Esophagus (tissue), 2 donors: ENCODE measurements around the gene PDE1C. TPM values are rescaled to one million over a fixed set of nuclear protein-coding genes. Genes with fewer than 3 reads are reported as not detected.

ENCODE experiments used
- H3K27ac ChIP-seq, 2 donors: one replicate each; pipeline ENCODE4 v1.5.1; 2013; ENCODE audit warnings: low read depth in 2 of 2, mild to moderate bottlenecking in 2 of 2, inconsistent platforms in 1 of 2, low read length in 1 of 2, moderate library complexity in 1 of 2
- H3K27me3 ChIP-seq, 2 donors: one replicate each; pipeline ENCODE4 v1.6.1; 2013; ENCODE audit warnings: low read length in 2 of 2, control low read depth in 1 of 2, mild to moderate bottlenecking in 1 of 2; ENCODE audit not compliant: insufficient read depth in 2 of 2, control insufficient read depth in 1 of 2
- H3K36me3 ChIP-seq, 2 donors: one replicate each; pipeline ENCODE4 v1.6.1; 2013; ENCODE audit warnings: low read length in 1 of 2; ENCODE audit not compliant: control insufficient read depth in 2 of 2, insufficient read depth in 2 of 2
- H3K4me1 ChIP-seq, 2 donors: one replicate each; pipeline ENCODE4 v1.6.1; 2013; ENCODE audit warnings: low read length in 1 of 2; ENCODE audit not compliant: control insufficient read depth in 2 of 2, insufficient read depth in 2 of 2
- H3K4me3 ChIP-seq, 2 donors: one replicate each; pipeline ENCODE4 v1.5.1; 2013; ENCODE audit warnings: low read length in 2 of 2, mild to moderate bottlenecking in 2 of 2, low read depth in 1 of 2, moderate library complexity in 1 of 2
- H3K9me3 ChIP-seq, 2 donors: one replicate each; pipeline ENCODE4 v1.6.1; 2013; ENCODE audit warnings: mild to moderate bottlenecking in 2 of 2, low read depth in 1 of 2, low read length in 1 of 2, moderate library complexity in 1 of 2; ENCODE audit not compliant: control insufficient read depth in 2 of 2, insufficient read depth in 1 of 2
- WGBS, 2 donors: extraction: QIAGEN DNeasy Blood & Tissue Kit; methylation state at CpG; one replicate each; pipeline ENCODE4 v1.1.7; 2013; 5-methylcytosine and 5-hydroxymethylcytosine counted together
- polyA plus RNA-seq, 2 donors: library from polyadenylated mRNA; stranded (reverse); fragments of 200-250 nt; gene quantifications; one replicate each; pipeline ENCODE4 v1.2.3, GENCODE V29; 2013
- donor health status: healthy with polysubstance abuse.
- donor health status: Bipolar disorder and iron deficiency.

Gene PDE1C
- polyA plus RNA-seq, 2 donors, result 1.9 to 2.2 TPM

- Histone ChIP-seq H3K4me3 (no peak overlapping the region), H3K27ac (no peak overlapping the region)
- 64 to 67% methylated on average over 2 of the region's 2 CpGs for WGBS, 2 donors
Measured at GRCh38 chr7:32036557-32036956, 33.6 kb downstream of the PDE1C start.

GRCh38 chr7:32034052-32034451 lies 36.2 kb downstream of the PDE1C start:
- no peaks in the 10 kb centered on the region for H3K36me3 ChIP-seq
- no peak overlapping the region for H3K27ac ChIP-seq
- no peak overlapping the region for H3K4me3 ChIP-seq
- no peaks in the 10 kb centered on the region for H3K9me3 ChIP-seq
- peaks cover 0 to 2% of the 10 kb centered on the region in 2 donors for H3K4me1 ChIP-seq
- 70 to 74% methylated on average over 2 of the region's 2 CpGs for WGBS, 2 donors
- H3K27me3 ChIP-seq, result no peaks in the 10 kb centered on the region

More at GRCh38 chr7:32036557-32036956, 33.6 kb downstream of the PDE1C start:
- no peaks in the 10 kb centered on the region for H3K36me3 ChIP-seq
- H3K4me1 ChIP-seq, result peaks cover 0 to 2% of the 10 kb centered on the region in 2 donors
- H3K27me3 ChIP-seq, result no peaks in the 10 kb centered on the region
- no peaks in the 10 kb centered on the region for H3K9me3 ChIP-seq

GRCh38 chr7:32033006-32033405 lies 37.2 kb downstream of the PDE1C start:
- 52 to 76% methylated on average over 3 of the region's 3 CpGs for WGBS, 2 donors
- H3K9me3 ChIP-seq, result no peaks in the 10 kb centered on the region
- H3K27me3 ChIP-seq, result no peaks in the 10 kb centered on the region
- H3K4me3 ChIP-seq, result no peak overlapping the region
- peaks cover 0 to 2% of the 10 kb centered on the region in 2 donors for H3K4me1 ChIP-seq
- no peak overlapping the region for H3K27ac ChIP-seq
- no peaks in the 10 kb centered on the region for H3K36me3 ChIP-seq

GRCh38 chr7:32032211-32032610 lies 38.0 kb downstream of the PDE1C start:
- H3K9me3 ChIP-seq, result no peaks in the 10 kb centered on the region
- no peak overlapping the region for H3K4me3 ChIP-seq
- H3K36me3 ChIP-seq, result no peaks in the 10 kb centered on the region
- no peaks in the 10 kb centered on the region for H3K27me3 ChIP-seq
- H3K4me1 ChIP-seq, result peaks cover 0 to 2% of the 10 kb centered on the region in 2 donors
- WGBS, 2 donors, result 80 to 87% methylated on average over 4 of the region's 4 CpGs
- no peak overlapping the region for H3K27ac ChIP-seq

GRCh38 chr7:32030904-32031692 lies 39.1 kb downstream of the PDE1C start:
- no peaks in the 10 kb centered on the region for H3K27me3 ChIP-seq
- no peaks in the 10 kb centered on the region for H3K9me3 ChIP-seq
- H3K4me1 ChIP-seq, result peaks cover 0 to 2% of the 10 kb centered on the region in 2 donors
- no peak overlapping the region for H3K4me3 ChIP-seq
- H3K27ac ChIP-seq, result no peak overlapping the region
- WGBS, 2 donors, result 67 to 71% methylated on average over 3 of the region's 3 CpGs
- no peaks in the 10 kb centered on the region for H3K36me3 ChIP-seq

- WGBS, 2 donors, result 86 to 93% methylated on average over 5 of the region's 5 CpGs
- no peaks in the 10 kb centered on the region for H3K27me3 ChIP-seq
- H3K9me3 ChIP-seq, result no peaks in the 10 kb centered on the region
- no peak overlapping the region for H3K4me3 ChIP-seq
- no peak overlapping the region for H3K27ac ChIP-seq
- H3K36me3 ChIP-seq, result no peaks in the 10 kb centered on the region
- H3K4me1 ChIP-seq, result no peaks in the 10 kb centered on the region
Measured at GRCh38 chr7:32026083-32026425, 44.2 kb downstream of the PDE1C start.

- H3K9me3 ChIP-seq, result no peaks in the 10 kb centered on the region
- H3K27me3 ChIP-seq, result no peaks in the 10 kb centered on the region
- H3K27ac ChIP-seq, result no peak overlapping the region
- H3K4me1 ChIP-seq, result no peaks in the 10 kb centered on the region
- WGBS, 2 donors, result 78 to 87% methylated on average over 6 of the region's 6 CpGs
- no peaks in the 10 kb centered on the region for H3K36me3 ChIP-seq
- H3K4me3 ChIP-seq, result no peak overlapping the region
Measured at GRCh38 chr7:32025381-32026082, 44.7 kb downstream of the PDE1C start.

GRCh38 chr7:32023376-32023775 lies 46.8 kb downstream of the PDE1C start:
- H3K36me3 ChIP-seq, result no peaks in the 10 kb centered on the region
- no peaks in the 10 kb centered on the region for H3K4me1 ChIP-seq
- no peaks in the 10 kb centered on the region for H3K9me3 ChIP-seq
- H3K27ac ChIP-seq, result no peak overlapping the region
- H3K27me3 ChIP-seq, result no peaks in the 10 kb centered on the region
- WGBS, 2 donors, result 31 to 56% methylated on average over 6 of the region's 6 CpGs
- no peak overlapping the region for H3K4me3 ChIP-seq

- Histone ChIP-seq H3K4me3 (no peak overlapping the region), H3K36me3 (no peaks in the 10 kb centered on the region), H3K27me3 (no peaks in the 10 kb centered on the region), H3K9me3 (no peaks in the 10 kb centered on the region), H3K27ac (no peak overlapping the region), H3K4me1 (no peaks in the 10 kb centered on the region)
- WGBS, 2 donors, result 38 to 43% methylated on average over 4 of the region's 4 CpGs
Measured at GRCh38 chr7:32022966-32023365, 47.2 kb downstream of the PDE1C start.
